IMR-90 (cell line): ENCODE measurements around the gene RHOH. TPM values are rescaled to one million over a fixed set of nuclear protein-coding genes. Genes with fewer than 3 reads are reported as not detected.

Source experiments
- ATAC-seq: fragments of 200-7000 bp; cut with Tn5 transposase; 2 replicates; pipeline ENCODE4 v1.9.1; 2020; ENCODE audit warnings: low read depth, mild to moderate bottlenecking, moderate library complexity
- BruUV-seq: library from RNA; stranded (reverse); fragments of 400-500 nt; replicated peaks from 2 replicates; lab custom pipeline; 2021; lab: Mats Ljungman, UMichigan
- CTCF ChIA-PET: fragments of 300-600 bp; formaldehyde crosslinking; extraction: SDS; loops from one replicate; lab custom pipeline; 2021; ENCODE audit warnings: antibody characterized with exemption; lab: Yijun Ruan, JAX
- POLR2A ChIA-PET: fragments of 300-600 bp; sonication (Branson Sonifier 250); formaldehyde crosslinking; loops from one replicate; lab custom pipeline; 2022; ENCODE audit warnings: antibody characterized with exemption; ENCODE audit not compliant: unreplicated experiment; lab: Charles Lee
- DNase-seq: peaks from one replicate; pipeline ENCODE4 v3.0.0; 2013
- H2AFZ ChIP-seq: replicated peaks from 2 replicates; pipeline ENCODE3; 2013; ENCODE audit warnings: low read length, mild to moderate bottlenecking; ENCODE audit not compliant: poor library complexity
- H2AK5ac ChIP-seq: 2 replicates; pipeline ENCODE4 v1.6.1; 2013; ENCODE audit warnings: low read depth, low read length, inconsistent platforms
- H2AK9ac ChIP-seq: replicated peaks from 2 replicates; pipeline ENCODE3; 2013; ENCODE audit warnings: mild to moderate bottlenecking, low read depth, low read length, moderate library complexity; ENCODE audit not compliant: poor library complexity
- H2BK120ac ChIP-seq: 2 replicates; pipeline ENCODE4 v1.6.1; 2013; ENCODE audit warnings: low read depth, low read length, inconsistent platforms
- H2BK15ac ChIP-seq: 3 replicates; pipeline ENCODE4 v1.6.1; 2013; ENCODE audit warnings: low read depth, low read length, inconsistent platforms
- H2BK20ac ChIP-seq: 2 replicates; pipeline ENCODE4 v1.6.1; 2013; ENCODE audit warnings: low read depth, mild to moderate bottlenecking, inconsistent platforms, low read length, moderate library complexity
- H2BK5ac ChIP-seq: 2 replicates; pipeline ENCODE4 v1.6.1; 2013; ENCODE audit warnings: mild to moderate bottlenecking, low read depth, low read length, inconsistent platforms; ENCODE audit not compliant: poor library complexity, severe bottlenecking
- H3K14ac ChIP-seq: replicated peaks from 2 replicates; pipeline ENCODE4 v1.6.1; 2013; ENCODE audit warnings: low read depth, low read length, inconsistent platforms
- H3K18ac ChIP-seq: 2 replicates; pipeline ENCODE4 v1.6.1; 2013; ENCODE audit warnings: low read depth, low read length, control low read depth
- H3K23ac ChIP-seq: 2 replicates; pipeline ENCODE4 v1.6.1; 2013; ENCODE audit warnings: low read depth, low read length, inconsistent platforms
- H3K27ac ChIP-seq: 2 replicates; pipeline ENCODE4 v1.5.1; 2013; ENCODE audit warnings: mild to moderate bottlenecking, control low read depth, low read length; ENCODE audit not compliant: insufficient read depth
- H3K27me3 ChIP-seq: 2 replicates; pipeline ENCODE4 v1.6.1; 2013; ENCODE audit warnings: low read length; ENCODE audit not compliant: control insufficient read depth, insufficient read depth
- H3K36me3 ChIP-seq: 2 replicates; pipeline ENCODE4 v1.6.1; 2013; ENCODE audit warnings: low read length, mixed read lengths; ENCODE audit not compliant: control insufficient read depth, insufficient read depth
- H3K4ac ChIP-seq: 2 replicates; pipeline ENCODE4 v1.6.1; 2013; ENCODE audit warnings: low read depth, low read length, inconsistent platforms
- H3K4me1 ChIP-seq: 2 replicates; pipeline ENCODE4 v1.6.1; 2013; ENCODE audit warnings: low read length, mixed read lengths; ENCODE audit not compliant: control insufficient read depth, insufficient read depth
- H3K4me2 ChIP-seq: 2 replicates; pipeline ENCODE4 v1.6.1; 2013; ENCODE audit warnings: low read depth, mild to moderate bottlenecking, control low read depth, low read length, moderate library complexity
- H3K4me3 ChIP-seq: 2 replicates; pipeline ENCODE4 v1.5.1; 2013; ENCODE audit warnings: low read depth, mild to moderate bottlenecking, control low read depth, low read length, moderate library complexity; ENCODE audit not compliant: insufficient read depth
- H3K56ac ChIP-seq: 2 replicates; pipeline ENCODE4 v1.6.1; 2013; ENCODE audit warnings: low read length, inconsistent platforms; ENCODE audit not compliant: insufficient read depth; ENCODE audit errors: extremely low read depth
- H3K79me1 ChIP-seq, 2 experiments: 2 replicates each; pipeline ENCODE4 v1.6.1; 2013; ENCODE audit warnings: low read length in 2 of 2, inconsistent platforms in 1 of 2, low read depth in 1 of 2
- H3K9ac ChIP-seq: 2 replicates; pipeline ENCODE4 v1.6.1; 2013; ENCODE audit warnings: low read depth, low read length, control low read depth
- H3K9me1 ChIP-seq: 2 replicates; pipeline ENCODE4 v1.6.1; 2013; ENCODE audit warnings: low read length, inconsistent platforms; ENCODE audit not compliant: insufficient read depth
- H3K9me3 ChIP-seq: 2 replicates; pipeline ENCODE4 v1.6.1; 2013; ENCODE audit warnings: low read length; ENCODE audit not compliant: control insufficient read depth, insufficient read depth
- H4K20me1 ChIP-seq: 2 replicates; pipeline ENCODE4 v1.6.1; 2013; ENCODE audit warnings: low read length, inconsistent platforms; ENCODE audit not compliant: insufficient read depth
- H4K5ac ChIP-seq: 2 replicates; pipeline ENCODE4 v1.6.1; 2013; ENCODE audit warnings: mild to moderate bottlenecking, low read depth, low read length, control low read depth
- H4K8ac ChIP-seq, 2 experiments: 2 replicates each; pipeline ENCODE4 v1.6.1; 2013; ENCODE audit warnings: low read depth in 2 of 2, low read length in 2 of 2, control low read depth in 1 of 2, inconsistent platforms in 1 of 2
- H4K91ac ChIP-seq: 2 replicates; pipeline ENCODE4 v1.6.1; 2013; ENCODE audit warnings: low read depth, low read length, inconsistent platforms; ENCODE audit not compliant: insufficient read depth
- BHLHE40 ChIP-seq: fragments of 150-350 bp; IDR thresholded peaks from 2 replicates; pipeline ENCODE4 v1.6.1; 2016; ENCODE audit warnings: mild to moderate bottlenecking, low read depth, low read length
- CEBPB ChIP-seq: IDR thresholded peaks from 2 replicates; pipeline ENCODE4 v1.6.1; 2012; ENCODE audit warnings: low read depth, low read length, improper control_type of control experiment
- CTCF ChIP-seq: conservative IDR thresholded peaks from 2 replicates; pipeline ENCODE4 v1.5.1; 2012; ENCODE audit warnings: mild to moderate bottlenecking, low read depth, low read length, improper control_type of control experiment
- FOS ChIP-seq: fragments of 150-350 bp; IDR thresholded peaks from 2 replicates; pipeline ENCODE4 v1.6.1; 2016; ENCODE audit warnings: low read depth, low read length
- NFE2L2 ChIP-seq: fragments of 150-350 bp; IDR thresholded peaks from 2 replicates; pipeline ENCODE4 v1.6.1; 2016; ENCODE audit warnings: low read depth, mild to moderate bottlenecking, low read length
- POLR2A ChIP-seq: IDR thresholded peaks from 2 replicates; pipeline ENCODE4 v1.6.1; 2012; ENCODE audit warnings: mild to moderate bottlenecking, low read depth, low read length
- WGBS, 2 experiments: methylation state at CpG; one replicate each; pipeline versions ENCODE4 v1.1.5 to v1.1.7; 2013; ENCODE audit warnings: missing lambda C conversion rate in 2 of 2; ENCODE audit not compliant: insufficient read length in 1 of 2; ENCODE audit errors: extremely low coverage in 2 of 2; 5-methylcytosine and 5-hydroxymethylcytosine counted together
- dilution Hi-C: fragments of 300-500 bp; cut with HindIII; formaldehyde crosslinking; loops from one replicate; pipeline ENCODE4 v1.14.3; 2018; ENCODE audit warnings: low sequenced_read_pairs; ENCODE audit not compliant: unreplicated experiment
- in situ Hi-C: fragments of 300-500 bp; cut with MboI; formaldehyde crosslinking; loops from 3 replicates; pipeline ENCODE4 v1.14.3; 2019; ENCODE audit warnings: low sequenced_read_pairs, inconsistent platforms, mixed read lengths
- intact Hi-C: fragments of 100-400 bp; cut with micrococcal nuclease; formaldehyde crosslinking; loops from 2 replicates; pipeline ENCODE4 v1.10.0; 2022
- polyA plus RNA-seq, 3 experiments: library from polyadenylated mRNA; depleted of rRNA; stranded (reverse); fragments of >200 nt; gene quantifications; 2 replicates each; pipeline ENCODE4 v1.2.3, GENCODE V29; 2012; ENCODE audit warnings: low replicate concordance in 1 of 3
- total RNA-seq: library from RNA; depleted of rRNA; stranded (reverse); fragments of >200 nt; gene quantifications from 2 replicates; pipeline ENCODE4 v1.2.3, GENCODE V29; 2012

Gene RHOH
- total and polyA plus RNA-seq, 2 of the 4 experiments (the other 2 are of a cell fraction) = not detected

GRCh38 chr4:40180356-40180755, 16.5 kb upstream of the RHOH start:
- H3K27ac ChIP-seq = no peak overlapping the region
- in situ Hi-C loops (no loop called here), intact Hi-C loops (no loop called here), dilution Hi-C loops (no loop called here)
- H3K36me3 ChIP-seq = no peaks in the 10 kb centered on the region
- no peak overlapping the region for H2BK15ac ChIP-seq
- no peaks in the 10 kb centered on the region for H3K9me3 ChIP-seq
- H4K20me1 ChIP-seq = no peaks in the 10 kb centered on the region
- no peak for TF ChIP-seq CTCF
- TF ChIP-seq BHLHE40 = 0 out of 2 replicates have a peak, but pooled peaks have one; percentile 5
- peak; percentile 28; the same call in 1 of the 2 replicates for TF ChIP-seq FOS
- TF ChIP-seq CEBPB = peak; percentile 83
- no peak for TF ChIP-seq POLR2A
- TF ChIP-seq NFE2L2 = peak; percentile 86
- no peak overlapping the region for H3K9ac ChIP-seq
- no peak overlapping the region for H3K4me2 ChIP-seq
- H4K5ac ChIP-seq = no peak overlapping the region
- DNase-seq (peak; percentile 88), ATAC-seq (peak; percentile 42; the same call in 1 of the 2 replicates)
- no peak overlapping the region for H2BK5ac ChIP-seq
- ChIA-PET POLR2A (no interaction called here), CTCF (interaction anchor here (0.6 kb wide), 1 partner anchor 145 kb away, joined by 3 read pairs; no protein-coding TSS in a partner anchor)
- no peak overlapping the region for H4K91ac ChIP-seq
- no peak overlapping the region for H2AK5ac ChIP-seq
- H3K27me3 ChIP-seq = no peaks in the 10 kb centered on the region
- H2BK120ac ChIP-seq = no peak overlapping the region
- H3K4me3 ChIP-seq = no peak overlapping the region
- H3K9me1 ChIP-seq = no peaks in the 10 kb centered on the region
- H3K4me1 ChIP-seq = no peaks in the 10 kb centered on the region
- no peak overlapping the region for H3K23ac ChIP-seq
- H3K18ac ChIP-seq = no peak overlapping the region
- H3K79me1 ChIP-seq = no peaks in the 10 kb centered on the region
- no TSS peak for BruUV-seq
- no peak overlapping the region for H3K4ac ChIP-seq
- no peak overlapping the region for H2AK9ac ChIP-seq
- H2BK20ac ChIP-seq = no peak overlapping the region
- no peak overlapping the region for H4K8ac ChIP-seq
- H2AFZ ChIP-seq = no peak overlapping the region
- H3K14ac ChIP-seq = no peak overlapping the region
- no peak overlapping the region for H3K56ac ChIP-seq
- no CpG with 5 or more reads among the region's 1 CpG for WGBS, 2 experiments
